Left lobe of liver (tissue), 2 donors: Measurements from ENCODE around the gene MACROD2. TPM values are rescaled to one million over a fixed set of nuclear protein-coding genes. Genes with fewer than 3 reads are reported as not detected.
"Not testable (repeated sequence)": the region's sequence is repeated elsewhere in the genome, so short reads cannot be mapped to it uniquely, and the experiment has no call there.

Experiments
- ATAC-seq: fragments of 200-7000 bp; cut with Tn5 transposase; one replicate; pipeline ENCODE4 v1.9.1; 2020; ENCODE audit warnings: mild to moderate bottlenecking, moderate library complexity
- DNase-seq: peaks from one replicate; pipeline ENCODE4 v3.0.0-alpha.2; 2020; ENCODE audit warnings: low spot score
- total RNA-seq: library from RNA; stranded (reverse); gene quantifications from one replicate; pipeline ENCODE4 v1.2.1, GENCODE V29; 2021
- donor health status: DM: no; HTN: no; CAD: no; lungs with moderate emphysema.
- donor health status: DM: no; HTN: yes; CAD: no.

MACROD2 gene
- 3.7 TPM for total RNA-seq

DNA sequence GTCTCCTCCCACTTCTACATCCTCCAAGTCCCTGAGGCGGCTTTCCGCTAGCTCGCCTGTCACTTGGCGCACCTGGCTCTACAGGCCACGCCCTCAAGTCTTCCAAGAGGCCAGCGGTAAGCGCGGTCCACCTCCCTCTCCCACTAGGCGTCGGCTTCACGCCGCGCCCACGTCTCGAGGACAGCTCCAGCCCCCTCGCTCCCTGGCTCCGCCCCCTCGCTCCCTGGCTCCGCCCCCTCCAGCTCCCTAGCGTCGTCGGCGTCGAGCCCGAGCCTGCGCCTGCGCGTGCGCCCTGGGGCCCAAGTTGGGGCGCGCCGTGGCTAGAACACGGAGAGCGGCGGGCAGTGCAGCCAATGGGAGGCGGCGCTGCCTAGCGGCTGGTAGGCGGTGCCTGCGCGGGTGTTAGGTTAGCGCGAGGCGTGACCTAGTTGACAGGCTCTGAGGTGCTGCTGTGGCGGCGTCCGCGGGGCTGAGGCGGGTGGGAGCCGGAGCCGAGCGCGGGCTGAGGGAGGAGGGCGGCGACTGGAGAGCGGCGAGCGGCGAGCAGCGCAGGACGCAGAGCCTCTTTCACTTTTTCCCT, at the start of gene MACROD2:
TSS of gene MACROD2 (plus strand) at position 431 of the 580 bp plus-strand sequence.
- peak; percentile 97 for DNase-seq
- peak; percentile 94 for ATAC-seq

DNA sequence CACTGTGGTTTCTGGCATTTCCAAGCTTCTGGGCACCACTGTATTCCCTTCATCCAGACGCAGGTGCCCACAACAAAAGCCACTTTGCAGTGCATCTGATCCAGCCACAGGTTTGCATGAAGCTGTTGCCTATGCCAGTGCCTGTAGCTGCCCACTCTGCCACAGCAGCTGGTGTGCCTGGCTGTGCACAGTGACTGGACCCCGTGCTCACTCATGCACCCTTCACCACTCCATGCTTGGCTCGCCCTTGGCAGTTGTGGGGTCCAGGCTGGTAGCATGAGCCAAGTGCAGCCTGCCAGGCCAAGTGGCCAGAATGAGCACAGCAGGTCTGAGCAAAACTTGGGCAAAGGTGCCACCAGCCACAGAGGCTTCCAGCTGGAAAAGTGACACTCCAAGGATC, 47.6 kb upstream of the MACROD2 start:
- DNase-seq (no peak), ATAC-seq (no peak)

DNA sequence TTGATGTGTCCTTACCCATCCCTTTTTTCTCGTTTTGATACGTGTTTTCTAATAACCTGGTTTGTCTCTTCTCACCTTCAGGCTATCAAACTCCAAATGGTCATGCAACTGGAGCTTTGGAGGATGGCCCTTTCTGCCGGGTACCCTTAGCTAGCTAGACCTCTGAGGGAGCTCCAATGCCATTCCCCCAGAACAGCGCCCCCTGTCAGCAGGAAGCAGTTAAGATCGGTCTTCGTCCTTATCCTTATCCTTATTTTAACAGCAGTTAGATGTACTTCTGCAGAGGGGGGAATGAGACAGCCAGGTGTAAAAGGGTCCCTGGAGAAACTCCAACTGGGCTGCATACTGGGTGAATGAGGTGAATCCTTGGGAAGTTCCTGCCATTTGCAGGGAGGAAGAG, 42.1 kb upstream of the MACROD2 start:
- no peak for ATAC-seq

DNA sequence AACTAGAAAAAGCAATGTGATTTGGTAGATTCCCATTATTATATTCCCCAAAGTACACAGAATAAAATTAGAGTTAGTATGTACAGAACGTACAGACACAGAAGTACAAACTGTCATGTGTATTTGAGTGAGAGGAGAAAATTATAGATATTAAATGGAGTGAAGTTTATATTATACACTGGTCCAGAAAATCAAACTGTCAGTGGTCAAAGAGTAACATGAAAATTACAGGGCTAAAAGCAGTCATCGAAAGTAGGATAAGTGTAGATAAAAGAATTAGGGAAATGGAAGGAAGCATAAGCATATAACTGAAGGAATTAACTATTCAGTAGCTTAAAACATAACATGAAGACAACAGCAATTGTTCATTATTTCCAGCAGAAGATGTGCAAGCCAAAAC, 35.2 kb upstream of the MACROD2 start:
- DNase-seq (no peak), ATAC-seq (no peak)

More for the DNA sequence above, 42.1 kb upstream of the MACROD2 start:
- no peak for DNase-seq

DNA sequence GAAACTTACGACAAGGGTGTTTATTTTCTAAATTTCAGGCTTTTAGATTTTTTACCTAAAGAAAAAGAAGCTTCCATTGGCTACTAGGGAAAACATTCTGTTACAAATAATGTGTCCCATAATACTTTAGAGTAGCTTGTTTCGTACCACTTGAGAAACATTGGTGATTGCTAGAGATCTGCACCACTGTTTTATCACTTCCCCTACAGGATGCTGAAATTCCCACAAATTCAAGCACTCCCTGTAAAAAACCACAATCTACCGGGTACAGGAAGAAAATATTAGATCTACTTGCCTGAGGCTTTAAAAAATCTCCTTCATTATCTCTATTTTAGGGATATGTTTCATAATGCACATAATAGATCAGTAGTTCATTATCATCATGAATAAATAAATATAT, 34.8 kb upstream of the MACROD2 start:
- ATAC-seq: no peak
- DNase-seq: no peak

DNA sequence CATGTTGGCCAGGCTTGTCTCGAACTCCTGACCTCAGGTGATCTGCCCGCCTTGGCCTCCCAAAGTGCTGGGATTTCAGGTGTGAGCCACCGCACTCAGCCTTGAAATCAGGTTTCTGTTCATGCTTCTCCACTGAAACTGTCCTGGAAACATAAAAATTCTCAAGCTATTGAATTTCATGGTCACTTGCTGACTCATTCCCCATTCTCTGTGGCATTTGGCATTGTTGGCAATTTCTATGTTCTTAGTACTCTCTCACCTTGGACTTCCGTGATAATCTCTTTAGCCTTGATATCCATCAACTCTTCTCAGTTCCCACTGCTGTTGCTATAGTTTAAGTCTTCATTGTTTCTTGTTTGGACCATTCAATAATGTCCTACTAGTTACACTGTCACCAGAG, 11.1 kb upstream of the MACROD2 start:
- no peak for ATAC-seq
- no peak for DNase-seq

DNA sequence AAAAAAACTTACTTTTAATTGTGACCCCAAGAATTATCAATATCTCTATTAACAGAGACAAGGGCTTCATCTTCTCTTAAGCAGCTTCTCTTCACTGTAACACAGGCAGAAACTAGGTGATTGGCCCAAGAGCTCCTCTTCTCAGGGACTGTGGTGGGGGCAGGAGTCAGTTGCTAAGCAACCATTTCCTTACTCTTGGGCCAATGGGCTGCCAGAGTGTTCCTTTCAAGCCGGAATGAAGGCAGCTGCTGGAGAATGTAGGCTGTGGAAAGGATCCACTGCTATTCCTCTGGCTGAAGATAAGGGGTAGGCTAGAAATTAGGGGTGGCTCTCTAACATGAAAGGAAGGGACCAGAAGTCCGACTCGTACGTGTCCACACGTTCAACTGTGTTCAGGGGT, 4.9 kb upstream of the MACROD2 start, which contains the start of gene SEL1L2:
TSS of gene SEL1L2 (minus strand) at position 150 of the 400 bp plus-strand sequence. CDS start at position 70, 80 bp downstream.
- ATAC-seq (no peak), DNase-seq (no peak)

DNA sequence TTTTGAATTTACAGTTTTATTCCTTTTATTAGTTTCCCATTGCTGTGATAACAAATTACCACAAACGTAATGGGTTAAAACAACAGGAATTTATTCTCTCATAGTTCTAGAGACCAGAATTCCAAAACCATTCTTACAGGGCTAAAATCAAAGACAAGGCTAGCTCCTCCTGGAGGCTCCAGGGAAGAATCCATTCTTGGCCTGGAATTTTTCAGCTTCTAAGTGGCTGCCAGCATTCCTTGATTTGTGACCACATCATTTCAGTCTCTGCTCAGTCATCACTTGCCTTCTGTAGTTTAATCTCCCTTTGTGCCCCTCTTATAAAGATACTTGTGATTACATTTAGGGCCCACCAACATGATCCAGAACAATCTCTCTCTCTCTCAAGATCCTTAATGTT, 4.0 kb upstream of the MACROD2 start:
- DNase-seq (no peak), ATAC-seq (no peak)

DNA sequence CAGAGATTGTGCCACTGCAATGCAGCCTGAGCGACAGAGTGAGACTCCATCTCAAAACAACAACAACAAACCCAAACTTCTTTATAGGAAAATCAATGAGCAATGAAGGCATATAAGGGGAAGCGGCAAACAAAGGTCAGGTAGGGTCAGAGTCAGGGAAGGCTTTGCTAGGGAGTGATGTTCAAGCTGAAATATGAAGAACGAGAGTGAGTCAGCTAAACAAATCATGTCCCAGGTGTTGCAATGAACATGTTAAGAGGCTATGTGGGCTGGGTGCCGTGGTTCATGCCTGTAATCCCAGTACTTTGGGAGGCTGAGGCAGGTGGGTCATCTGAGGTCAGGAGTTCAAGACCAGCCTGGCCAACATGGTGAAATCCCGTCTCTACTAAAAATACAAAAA, 3.4 kb upstream of the MACROD2 start:
- ATAC-seq, DNase-seq: not testable (repeated sequence)

DNA sequence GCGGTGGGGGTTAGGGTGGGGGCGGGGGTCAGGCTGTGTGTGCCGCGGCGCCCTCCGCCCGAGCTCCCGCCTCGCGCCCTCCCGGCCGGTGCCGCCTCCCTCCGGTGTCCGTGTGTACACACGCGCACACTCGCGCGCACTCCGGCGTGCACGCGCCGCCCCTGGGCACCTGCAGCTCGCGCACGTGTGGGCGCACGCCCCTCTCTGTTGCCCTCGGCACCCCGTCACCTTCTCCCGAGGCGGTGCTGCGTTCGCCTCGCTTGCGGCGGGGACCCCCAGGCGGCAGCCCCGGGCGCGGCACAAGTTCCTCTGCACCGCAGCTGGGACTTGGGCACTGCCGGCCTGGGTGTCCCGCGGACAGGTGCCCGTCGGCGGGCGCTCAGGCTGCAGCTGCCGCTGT, 525 bp downstream of the MACROD2 start:
- ATAC-seq (peak; percentile 81), DNase-seq (peak; percentile 82)

DNA sequence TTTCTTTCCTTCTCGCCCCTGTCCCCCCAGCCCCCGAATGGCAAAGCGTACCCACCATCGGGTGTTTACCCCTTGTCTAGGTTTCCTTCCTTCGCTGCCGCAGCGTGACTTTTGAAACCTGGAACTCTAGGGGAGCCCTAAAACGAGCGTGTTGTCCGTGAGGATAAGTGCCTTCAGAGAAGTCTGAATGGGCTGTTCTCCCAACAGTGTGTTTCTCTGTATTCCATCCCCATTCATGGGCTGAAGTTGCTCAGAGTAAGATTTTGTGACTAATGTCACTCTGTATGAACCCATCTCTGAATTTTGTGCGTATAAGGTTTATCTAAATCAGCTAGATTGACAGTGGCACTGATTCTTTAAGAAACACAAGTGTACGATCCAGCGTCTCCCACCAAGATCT, 949 bp downstream of the MACROD2 start:
- ATAC-seq (peak; percentile 6), DNase-seq (no peak)

DNA sequence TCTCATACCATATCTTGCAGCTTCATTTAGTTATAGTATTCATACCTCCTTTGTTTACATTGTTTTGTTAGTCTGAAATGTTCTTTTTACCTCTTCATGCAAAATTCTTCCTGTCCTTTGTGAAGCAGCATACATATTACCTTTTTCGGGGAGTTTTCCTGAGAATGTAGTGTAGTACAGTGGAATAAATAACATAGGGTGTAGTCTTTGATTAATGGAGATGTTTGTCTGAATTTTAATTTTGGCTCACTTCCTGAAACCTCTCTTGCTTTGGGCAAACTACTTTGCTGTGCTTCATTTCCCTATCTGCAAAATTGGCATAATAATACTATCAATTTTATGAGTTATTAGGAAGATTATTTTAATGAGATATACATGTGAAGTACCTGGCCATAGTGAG, 5.6 kb downstream of the MACROD2 start:
- DNase-seq: no peak
- no peak for ATAC-seq

DNA sequence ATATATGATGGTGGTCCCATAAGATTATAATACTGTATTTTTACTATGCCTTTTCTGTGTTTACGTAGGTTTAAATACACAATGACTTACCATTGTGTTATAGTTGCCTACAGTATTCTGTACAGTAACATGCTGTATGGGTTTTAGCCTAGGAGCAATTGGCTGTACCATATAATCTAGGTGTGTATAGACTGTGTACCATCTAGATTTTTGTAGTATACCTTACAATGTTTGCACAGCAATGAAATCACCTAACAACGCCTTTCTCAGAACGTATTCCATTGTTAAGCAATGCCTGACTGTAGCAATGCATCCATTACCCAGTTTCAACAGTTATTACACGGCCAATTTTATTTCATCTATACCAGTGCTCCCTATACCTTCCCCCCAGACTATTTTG, 10.7 kb downstream of the MACROD2 start:
- no peak for DNase-seq
- ATAC-seq: no peak

DNA sequence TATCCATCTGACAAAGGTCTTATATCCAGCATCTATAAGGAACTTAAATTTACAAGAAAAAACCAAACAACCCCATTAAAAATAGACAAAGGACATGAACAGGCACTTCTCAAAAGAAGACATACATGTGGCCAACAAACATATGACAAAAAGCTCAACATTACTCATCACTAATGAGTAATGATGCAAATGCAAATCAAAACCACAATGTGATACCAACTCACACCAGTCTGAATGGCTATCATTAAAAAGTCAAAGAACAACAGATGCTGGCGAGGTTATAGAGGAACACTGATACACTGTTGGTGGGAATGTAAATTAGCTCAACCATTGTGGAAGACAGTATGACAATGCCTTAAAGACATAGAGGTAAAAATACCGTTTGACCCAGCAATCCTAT, 13.9 kb downstream of the MACROD2 start:
- DNase-seq (no peak), ATAC-seq (no peak)

DNA sequence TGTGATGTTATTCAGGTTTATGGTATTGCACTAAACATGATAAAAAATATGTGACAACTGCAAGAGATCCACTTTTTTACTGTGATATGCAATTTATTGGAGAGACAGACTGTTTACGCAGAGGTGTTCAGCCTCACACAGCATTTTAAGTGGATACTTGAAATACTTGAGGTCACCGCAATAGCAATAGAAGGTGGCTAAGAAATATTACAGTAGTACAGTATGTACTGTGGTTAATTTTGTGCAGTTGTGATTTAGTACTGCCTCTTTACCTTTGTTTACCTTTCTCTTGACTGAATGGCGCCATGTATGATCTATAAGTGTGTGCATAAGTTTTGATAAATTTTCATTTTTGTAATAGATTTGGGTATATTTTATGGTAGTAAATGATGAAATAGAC, 17.4 kb downstream of the MACROD2 start:
- ATAC-seq (no peak), DNase-seq (no peak)

DNA sequence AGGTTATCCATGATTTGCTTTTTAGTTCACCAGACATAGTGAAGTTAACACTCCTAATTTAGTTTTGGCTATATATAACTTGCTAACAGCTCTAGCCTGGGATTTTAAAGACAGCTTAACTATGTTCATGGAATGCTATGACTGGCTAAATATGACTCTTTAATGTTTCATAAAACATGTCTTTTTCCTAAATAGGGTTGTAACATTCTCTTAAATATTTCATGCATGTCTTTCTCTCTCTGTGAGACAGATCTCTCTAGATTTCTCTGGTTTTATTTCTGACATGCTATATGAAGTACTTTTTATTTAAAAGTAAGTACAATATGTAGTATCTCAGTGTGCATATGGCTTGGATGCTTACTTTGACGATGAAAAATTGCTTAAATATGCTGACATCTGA, 35.7 kb downstream of the MACROD2 start:
- DNase-seq: no peak
- no peak for ATAC-seq

DNA sequence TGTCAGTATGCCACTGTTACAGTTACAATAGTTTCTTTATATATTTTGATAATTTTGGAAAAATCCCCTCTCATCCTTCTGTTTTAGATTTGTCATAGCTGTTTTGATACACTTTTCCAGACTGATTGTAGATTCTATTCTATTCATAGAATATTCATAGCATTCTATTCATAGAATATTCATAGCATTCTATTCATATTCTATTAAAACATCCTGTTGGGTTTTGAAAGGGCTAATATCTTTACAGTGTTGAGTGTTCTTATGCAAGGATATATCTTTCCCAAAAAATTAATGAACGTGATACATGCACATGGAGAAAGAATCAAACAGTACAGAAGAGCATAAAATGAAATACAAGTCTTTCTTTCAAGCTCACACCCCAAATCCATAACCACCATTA, 38.0 kb downstream of the MACROD2 start:
- ATAC-seq (no peak), DNase-seq (no peak)

DNA sequence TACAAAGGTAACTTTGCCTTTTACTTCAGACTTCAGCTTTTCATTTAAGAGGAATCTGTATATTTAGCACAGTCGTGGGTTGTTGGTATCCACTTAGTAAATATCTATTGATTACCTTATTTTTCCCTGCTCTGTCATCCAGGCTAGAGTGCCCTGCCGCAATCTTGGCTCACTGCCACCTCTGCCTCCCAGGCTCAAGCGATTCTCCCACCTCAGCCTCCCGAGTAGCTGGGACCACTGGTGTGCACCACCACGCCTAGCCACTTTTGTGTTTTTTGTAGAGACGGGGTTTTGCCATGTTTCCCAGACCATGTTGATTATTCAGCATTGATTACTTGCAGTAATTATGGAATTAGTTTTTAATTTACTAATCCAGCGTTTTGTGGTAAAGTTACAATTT, 41.3 kb downstream of the MACROD2 start:
- ATAC-seq: no peak
- DNase-seq: no peak

DNA sequence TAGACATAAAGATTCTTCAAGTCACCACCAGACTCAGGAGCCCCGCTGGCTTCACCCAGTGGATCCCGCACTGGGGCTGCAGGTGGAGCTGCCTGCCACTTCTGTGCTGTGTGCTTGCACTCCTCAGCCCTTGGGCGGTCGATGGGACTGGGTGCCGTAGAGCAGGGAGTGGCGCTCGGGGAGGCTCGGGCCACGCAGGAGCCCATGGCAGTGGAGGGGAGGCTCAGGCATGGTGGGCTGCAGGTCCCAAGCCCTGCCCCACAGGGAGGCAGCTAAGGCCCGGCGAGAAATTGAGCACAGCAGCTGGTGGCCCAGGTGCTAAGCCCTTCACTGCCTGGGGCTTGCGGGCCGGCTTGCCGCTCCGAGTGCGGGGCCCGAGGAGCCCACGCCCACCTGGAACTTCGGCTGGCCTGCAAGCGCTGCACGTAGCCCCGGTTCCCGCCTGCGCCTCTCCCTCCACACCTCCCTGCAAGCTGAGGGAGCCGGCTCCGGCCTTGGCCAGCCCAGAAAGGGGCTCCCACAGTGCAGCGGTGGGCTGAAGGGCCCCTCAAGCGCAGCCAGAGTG, 49.5 kb downstream of the MACROD2 start:
- not testable (repeated sequence) for DNase-seq, ATAC-seq

DNA sequence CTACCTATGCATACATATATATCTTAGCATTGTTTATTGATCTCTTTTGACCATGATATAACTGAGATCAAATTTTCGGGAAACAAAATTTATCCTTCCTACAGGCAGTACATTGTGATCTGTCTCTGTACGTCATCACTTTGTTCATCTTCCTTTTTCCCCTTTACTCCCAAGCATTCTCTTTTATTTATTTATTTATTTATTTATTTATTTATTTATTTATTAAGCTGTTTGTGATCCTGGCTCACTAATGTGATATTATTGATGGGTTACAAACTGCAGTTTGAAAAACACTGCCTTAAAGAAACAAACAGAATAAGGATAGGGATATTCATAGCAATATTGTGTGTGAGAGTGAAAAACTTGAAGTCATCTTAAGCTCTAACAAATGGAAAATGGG, 51.2 kb downstream of the MACROD2 start:
- no peak for DNase-seq
- ATAC-seq: no peak

DNA sequence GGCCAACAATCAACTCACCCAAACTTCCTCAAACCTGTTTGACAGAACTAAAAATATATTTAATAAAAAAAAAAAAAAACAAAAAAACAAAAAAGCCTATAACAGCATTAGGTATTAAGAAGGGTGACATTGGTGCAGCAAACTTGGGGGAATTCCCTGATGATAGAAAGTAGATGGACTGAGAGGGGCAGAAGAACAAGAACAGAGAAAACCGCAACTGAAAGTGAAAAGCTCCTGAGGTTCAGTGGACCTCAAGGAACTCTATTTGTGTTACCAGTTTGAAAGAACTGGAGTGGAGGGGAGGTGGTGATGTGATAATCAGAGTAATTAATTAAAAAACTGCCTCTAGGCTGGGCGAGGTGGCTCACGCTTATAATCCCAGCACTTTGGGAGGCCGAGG, 53.8 kb downstream of the MACROD2 start:
- ATAC-seq (no peak), DNase-seq (no peak)

DNA sequence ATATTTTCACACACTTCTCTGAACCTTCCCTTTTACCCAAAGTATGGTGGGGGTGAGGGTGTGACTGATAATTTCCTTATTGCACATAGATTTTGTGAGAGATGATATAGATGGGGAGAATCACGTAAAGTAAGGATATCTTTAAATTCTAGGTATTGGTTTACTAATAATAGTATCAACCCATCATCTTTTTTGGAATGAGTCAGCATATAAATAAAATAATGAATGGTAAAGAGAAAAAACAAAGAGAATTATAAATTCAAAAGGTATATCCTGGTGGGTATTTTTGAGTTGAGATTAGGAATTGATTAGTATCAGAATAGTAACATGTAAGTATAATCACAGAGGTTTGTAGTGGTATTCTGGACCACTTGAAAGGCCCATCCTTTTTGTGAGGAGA, 56.1 kb downstream of the MACROD2 start:
- ATAC-seq (no peak), DNase-seq (no peak)

DNA sequence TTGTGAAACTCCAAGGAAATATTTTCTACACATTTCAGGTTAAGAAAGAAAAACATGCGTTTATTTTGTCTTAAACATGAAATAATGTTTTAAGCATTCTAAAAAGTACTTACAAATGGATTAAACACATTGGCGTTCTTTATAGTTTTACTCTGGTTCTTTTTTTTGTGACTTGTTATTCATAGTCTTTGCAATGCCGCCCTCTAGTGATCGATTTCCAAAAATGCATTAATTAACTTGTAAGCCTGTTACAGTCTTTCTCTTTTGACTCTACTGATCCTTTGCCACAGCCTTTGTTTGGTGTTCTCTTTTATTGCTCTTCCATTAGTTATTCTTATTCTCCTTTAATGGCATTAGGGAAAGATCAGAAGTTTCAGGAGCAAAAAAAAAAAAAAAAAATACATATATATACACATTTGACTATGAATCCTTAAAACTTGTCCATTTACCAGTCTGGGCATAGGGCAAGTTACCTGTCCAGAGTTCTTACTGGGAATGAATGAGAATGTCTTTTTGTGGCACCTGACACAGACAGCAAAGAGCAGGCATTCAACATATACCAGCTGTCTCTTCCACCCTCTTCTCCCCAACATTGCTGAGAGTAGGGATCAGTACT, 59.9 kb downstream of the MACROD2 start:
- no peak for DNase-seq
- peak; percentile 86 for ATAC-seq
